Activated CD8-positive, alpha-beta memory T cell treated with anti-CD3 and anti-CD28 coated beads for 48 hours (primary cell): ENCODE data around the gene NBPF20.
A peak's percentile ranks its signal among the peaks of the same experiment; 100 is the strongest.
"Not testable (repeated sequence)": the region's sequence is repeated elsewhere in the genome, so short reads cannot be mapped to it uniquely, and the experiment has no call there.

Source experiments
- DNase-seq, 3 experiments: peaks; one replicate each; pipeline ENCODE4 v3.0.0-alpha.2; 2020; ENCODE audit warnings: low read depth in 2 of 3, low spot score in 2 of 3

Gene NBPF20

GRCh38 chr1:145430830-145431229 lies 5.4 kb upstream of the NBPF20 start:
- DNase-seq, result not testable (repeated sequence)

GRCh38 chr1:145429329-145429728 lies 3.9 kb upstream of the NBPF20 start:
- not testable (repeated sequence) for DNase-seq

- DNase-seq, result peak in 1 of 3 experiments; percentile 22
Observed at GRCh38 chr1:145424612-145425435, 579 bp downstream of the NBPF20 start.

GRCh38 chr1:145415149-145415548 lies 10.3 kb downstream of the NBPF20 start:
- DNase-seq, result not testable (repeated sequence)

- not testable (repeated sequence) for DNase-seq
Observed at GRCh38 chr1:145407266-145407665, 18.1 kb downstream of the NBPF20 start.

GRCh38 chr1:145404949-145405348 lies 20.5 kb downstream of the NBPF20 start:
- DNase-seq, result not testable (repeated sequence)

- DNase-seq, result not testable (repeated sequence)
Observed at GRCh38 chr1:145400701-145401100, 24.7 kb downstream of the NBPF20 start.
